SK-N-SH treated with all-trans-retinoic acid at 6 μM for 48 hours (cell line): Measurements from ENCODE around the gene PIGU.

Experiments used
- ARNTL ChIP-seq: fragments of 450-650 bp; formaldehyde crosslinking; IDR thresholded peaks from 2 replicates; pipeline ENCODE4 v1.5.0; 2020; ENCODE audit warnings: low read depth, mild to moderate bottlenecking, moderate library complexity, borderline replicate concordance
- CREB5 ChIP-seq: fragments of 250-450 bp; sonication (Bioruptor Pico); IDR thresholded peaks from 2 replicates; pipeline ENCODE4 v1.5.1; 2020; ENCODE audit warnings: low read depth, mild to moderate bottlenecking, moderate library complexity
- ESRRG ChIP-seq: fragments of 250-450 bp; sonication (Bioruptor Pico); IDR thresholded peaks from 2 replicates; pipeline ENCODE4 v1.6.1; 2021; ENCODE audit warnings: mild to moderate bottlenecking
- ISL1 ChIP-seq: fragments of 250-450 bp; sonication (Bioruptor Pico); IDR thresholded peaks from 2 replicates; pipeline ENCODE4 v2.1.2; 2022; ENCODE audit warnings: mild to moderate bottlenecking, moderate library complexity
- PPARA ChIP-seq: fragments of 250-450 bp; sonication (Bioruptor Pico); IDR thresholded peaks from 2 replicates; pipeline ENCODE4 v1.5.0; 2020; ENCODE audit warnings: mild to moderate bottlenecking, borderline replicate concordance
- RARB ChIP-seq: fragments of 250-450 bp; sonication (Bioruptor Pico); IDR thresholded peaks from 2 replicates; pipeline ENCODE4 v1.8.0; 2021; ENCODE audit warnings: mild to moderate bottlenecking, moderate library complexity
- SNAI2 ChIP-seq: fragments of 250-450 bp; sonication (Bioruptor Pico); IDR thresholded peaks from 2 replicates; pipeline ENCODE4 v1.5.0; 2020; ENCODE audit warnings: mild to moderate bottlenecking, moderate library complexity
- TOX ChIP-seq: fragments of 250-450 bp; sonication (Bioruptor Pico); IDR thresholded peaks from 2 replicates; pipeline ENCODE4 v1.8.0; 2021; ENCODE audit warnings: mild to moderate bottlenecking, moderate library complexity, borderline replicate concordance
- ZFP30 ChIP-seq: fragments of 450-650 bp; formaldehyde crosslinking; IDR thresholded peaks from 2 replicates; pipeline ENCODE4 v1.5.0; 2022; ENCODE audit warnings: mild to moderate bottlenecking, moderate library complexity
- ZNF565 ChIP-seq: fragments of 450-650 bp; formaldehyde crosslinking; conservative IDR thresholded peaks from 2 replicates; pipeline ENCODE4 v1.5.0; 2020; ENCODE audit warnings: low read depth, mild to moderate bottlenecking, moderate library complexity
- ZNF70 ChIP-seq: fragments of 450-650 bp; formaldehyde crosslinking; IDR thresholded peaks from 2 replicates; pipeline ENCODE4 v1.5.0; 2020; ENCODE audit warnings: mild to moderate bottlenecking, moderate library complexity
- TF ChIP-seq, protein P1 (sequence below): fragments of 250-450 bp; sonication (Bioruptor Pico); IDR thresholded peaks from 2 replicates; pipeline ENCODE4 v1.8.0; 2020; ENCODE audit warnings: mild to moderate bottlenecking, moderate library complexity, borderline replicate concordance

DNA sequence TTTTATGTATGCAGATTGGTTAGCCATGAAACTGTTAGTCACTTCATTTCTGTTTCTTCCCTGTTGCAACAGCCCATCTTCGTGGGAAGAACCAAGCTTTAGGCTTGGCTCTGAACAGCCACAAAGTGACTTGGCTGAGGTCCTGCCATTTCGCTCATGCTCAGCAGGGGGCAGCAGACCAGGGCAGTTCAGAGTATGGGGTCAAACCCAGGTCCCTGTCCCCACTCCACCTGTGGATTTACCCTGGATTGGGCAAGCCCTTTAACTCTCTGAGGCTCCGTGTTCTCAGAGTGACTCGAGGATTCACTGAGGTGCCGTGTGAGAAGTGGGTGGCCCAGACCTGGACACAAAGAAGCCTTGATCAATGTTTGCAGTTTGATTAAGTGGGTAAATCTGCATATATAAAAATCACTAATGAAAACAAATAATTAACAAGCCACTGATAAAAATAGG, 138.2 kb downstream of the PIGU start:
- TF ChIP-seq ZNF70 (CRISPR knock-in tag) (no peak), PPARA (CRISPR knock-in tag) (no peak), SNAI2 (CRISPR knock-in tag) (no peak), ISL1 (CRISPR knock-in tag) (no peak), ZFP30 (CRISPR knock-in tag) (no peak), CREB5 (CRISPR knock-in tag) (no peak), ARNTL (CRISPR knock-in tag) (no peak), TOX (no peak), RARB (CRISPR knock-in tag) (no peak), ESRRG (CRISPR knock-in tag) (no peak), ZNF565 (CRISPR knock-in tag) (no peak)
- TF ChIP-seq, protein P1, sequence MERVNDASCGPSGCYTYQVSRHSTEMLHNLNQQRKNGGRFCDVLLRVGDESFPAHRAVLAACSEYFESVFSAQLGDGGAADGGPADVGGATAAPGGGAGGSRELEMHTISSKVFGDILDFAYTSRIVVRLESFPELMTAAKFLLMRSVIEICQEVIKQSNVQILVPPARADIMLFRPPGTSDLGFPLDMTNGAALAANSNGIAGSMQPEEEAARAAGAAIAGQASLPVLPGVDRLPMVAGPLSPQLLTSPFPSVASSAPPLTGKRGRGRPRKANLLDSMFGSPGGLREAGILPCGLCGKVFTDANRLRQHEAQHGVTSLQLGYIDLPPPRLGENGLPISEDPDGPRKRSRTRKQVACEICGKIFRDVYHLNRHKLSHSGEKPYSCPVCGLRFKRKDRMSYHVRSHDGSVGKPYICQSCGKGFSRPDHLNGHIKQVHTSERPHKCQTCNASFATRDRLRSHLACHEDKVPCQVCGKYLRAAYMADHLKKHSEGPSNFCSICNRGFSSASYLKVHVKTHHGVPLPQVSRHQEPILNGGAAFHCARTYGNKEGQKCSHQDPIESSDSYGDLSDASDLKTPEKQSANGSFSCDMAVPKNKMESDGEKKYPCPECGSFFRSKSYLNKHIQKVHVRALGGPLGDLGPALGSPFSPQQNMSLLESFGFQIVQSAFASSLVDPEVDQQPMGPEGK (CRISPR knock-in tag): no peak
